DOHH2 (cell line): Measurements from ENCODE around the gene HSD11B1.

Experiments used
- EZH2phosphoT487 ChIP-seq: fragments of 200-600 bp; sonication (generic); IDR thresholded peaks from 2 replicates; pipeline ENCODE4 v1.6.1; 2017; ENCODE audit warnings: borderline replicate concordance, mild to moderate bottlenecking, antibody characterized with exemption, low read length, moderate library complexity, mixed read lengths
- TF ChIP-seq, protein P1 (sequence below): fragments of 200-600 bp; sonication (generic); IDR thresholded peaks from one replicate; pipeline ENCODE4 v1.5.1; 2014; ENCODE audit warnings: antibody characterized with exemption, mild to moderate bottlenecking, low read depth, low read length; ENCODE audit not compliant: poor library complexity, severe bottlenecking

- TF ChIP-seq, protein P1, sequence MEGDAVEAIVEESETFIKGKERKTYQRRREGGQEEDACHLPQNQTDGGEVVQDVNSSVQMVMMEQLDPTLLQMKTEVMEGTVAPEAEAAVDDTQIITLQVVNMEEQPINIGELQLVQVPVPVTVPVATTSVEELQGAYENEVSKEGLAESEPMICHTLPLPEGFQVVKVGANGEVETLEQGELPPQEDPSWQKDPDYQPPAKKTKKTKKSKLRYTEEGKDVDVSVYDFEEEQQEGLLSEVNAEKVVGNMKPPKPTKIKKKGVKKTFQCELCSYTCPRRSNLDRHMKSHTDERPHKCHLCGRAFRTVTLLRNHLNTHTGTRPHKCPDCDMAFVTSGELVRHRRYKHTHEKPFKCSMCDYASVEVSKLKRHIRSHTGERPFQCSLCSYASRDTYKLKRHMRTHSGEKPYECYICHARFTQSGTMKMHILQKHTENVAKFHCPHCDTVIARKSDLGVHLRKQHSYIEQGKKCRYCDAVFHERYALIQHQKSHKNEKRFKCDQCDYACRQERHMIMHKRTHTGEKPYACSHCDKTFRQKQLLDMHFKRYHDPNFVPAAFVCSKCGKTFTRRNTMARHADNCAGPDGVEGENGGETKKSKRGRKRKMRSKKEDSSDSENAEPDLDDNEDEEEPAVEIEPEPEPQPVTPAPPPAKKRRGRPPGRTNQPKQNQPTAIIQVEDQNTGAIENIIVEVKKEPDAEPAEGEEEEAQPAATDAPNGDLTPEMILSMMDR: no peak
- TF ChIP-seq EZH2phosphoT487: no peak
Observed at GRCh38 chr1:209705033-209705598, 470 bp downstream of the HSD11B1 start.
